H9 (cell line): ENCODE data around the gene KRTAP12-4. TPM values are rescaled to one million over a fixed set of nuclear protein-coding genes. Genes with fewer than 3 reads are reported as not detected.
A peak's percentile ranks its signal among the peaks of the same experiment; 100 is the strongest.

Experiments used
- DNase-seq: peaks from one replicate; pipeline ENCODE4 v3.0.0-alpha.2; 2017
- H2AFZ ChIP-seq: one replicate; pipeline ENCODE4 v1.6.1; 2013; ENCODE audit warnings: mild to moderate bottlenecking, low read length, control low read depth, moderate library complexity
- H2AK5ac ChIP-seq: 2 replicates; pipeline ENCODE4 v1.6.1; 2013; ENCODE audit warnings: low read length, control low read depth, mixed read lengths; ENCODE audit not compliant: insufficient read length
- H2BK120ac ChIP-seq: one replicate; pipeline ENCODE4 v1.6.1; 2013; ENCODE audit warnings: low read depth, mild to moderate bottlenecking, low read length, control low read depth, inconsistent platforms; ENCODE audit not compliant: poor library complexity, severe bottlenecking
- H2BK12ac ChIP-seq: 2 replicates; pipeline ENCODE4 v1.6.1; 2013; ENCODE audit warnings: low read length, control low read depth, mixed read lengths, low read depth; ENCODE audit not compliant: insufficient read length
- H2BK15ac ChIP-seq: 2 replicates; pipeline ENCODE4 v1.6.1; 2013; ENCODE audit warnings: low read depth, low read length, control low read depth
- H2BK20ac ChIP-seq: one replicate; pipeline ENCODE4 v1.6.1; 2013; ENCODE audit warnings: low read depth, mild to moderate bottlenecking, low read length, control low read depth, inconsistent platforms; ENCODE audit not compliant: poor library complexity, severe bottlenecking
- H2BK5ac ChIP-seq: 2 replicates; pipeline ENCODE4 v1.6.1; 2013; ENCODE audit warnings: low read length, control low read depth, mixed read lengths; ENCODE audit not compliant: insufficient read length
- H3K14ac ChIP-seq: 2 replicates; pipeline ENCODE4 v1.6.1; 2013; ENCODE audit warnings: low read length, control low read depth; ENCODE audit not compliant: insufficient read depth
- H3K18ac ChIP-seq: 2 replicates; pipeline ENCODE4 v1.6.1; 2013; ENCODE audit warnings: low read depth, mild to moderate bottlenecking, mixed read lengths, low read length, control low read depth; ENCODE audit not compliant: insufficient read length
- H3K23ac ChIP-seq: 2 replicates; pipeline ENCODE4 v1.6.1; 2013; ENCODE audit warnings: low read length, control low read depth, mixed read lengths, low read depth; ENCODE audit not compliant: insufficient read length
- H3K23me2 ChIP-seq: 2 replicates; pipeline ENCODE4 v1.6.1; 2013; ENCODE audit warnings: low read depth, mild to moderate bottlenecking, mixed read lengths, low read length, control low read depth; ENCODE audit not compliant: insufficient read length, poor library complexity, severe bottlenecking
- H3K27ac ChIP-seq: 2 replicates; pipeline ENCODE4 v1.5.1; 2013; ENCODE audit warnings: low read length, control low read depth, mixed read lengths, low read depth; ENCODE audit not compliant: insufficient read length
- H3K27me3 ChIP-seq: 2 replicates; pipeline ENCODE4 v1.6.1; 2013; ENCODE audit warnings: low read length, control low read depth, inconsistent platforms; ENCODE audit not compliant: insufficient read depth
- H3K4ac ChIP-seq: 2 replicates; pipeline ENCODE4 v1.6.1; 2013; ENCODE audit warnings: low read depth, mild to moderate bottlenecking, control low read depth, inconsistent platforms, low read length, moderate library complexity
- H3K4me1 ChIP-seq: 2 replicates; pipeline ENCODE4 v1.6.1; 2013; ENCODE audit warnings: low read length, control low read depth, inconsistent platforms; ENCODE audit not compliant: insufficient read depth
- H3K4me2 ChIP-seq: 2 replicates; pipeline ENCODE4 v1.6.1; 2013; ENCODE audit warnings: low read length, control low read depth, mixed read lengths; ENCODE audit not compliant: insufficient read length, insufficient read depth
- H3K56ac ChIP-seq: 2 replicates; pipeline ENCODE4 v1.6.1; 2013; ENCODE audit warnings: low read depth, mild to moderate bottlenecking, mixed read lengths, low read length, control low read depth; ENCODE audit not compliant: insufficient read length
- H3K79me1 ChIP-seq: 2 replicates; pipeline ENCODE4 v1.6.1; 2013; ENCODE audit warnings: low read depth, mild to moderate bottlenecking, moderate library complexity, low read length, control low read depth, inconsistent platforms; ENCODE audit not compliant: insufficient read depth, poor library complexity, severe bottlenecking
- H3K79me2 ChIP-seq: 2 replicates; pipeline ENCODE4 v1.6.1; 2013; ENCODE audit warnings: low read length, control low read depth, inconsistent platforms; ENCODE audit not compliant: insufficient read depth
- H3K9ac ChIP-seq: 2 replicates; pipeline ENCODE4 v1.6.1; 2013; ENCODE audit warnings: low read length, control low read depth, mixed read lengths; ENCODE audit not compliant: insufficient read length; ENCODE audit errors: extremely low read depth
- H3K9me3 ChIP-seq: one replicate; pipeline ENCODE4 v1.6.1; 2013; ENCODE audit warnings: low read depth, low read length, inconsistent platforms; ENCODE audit not compliant: control insufficient read depth
- H3T11ph ChIP-seq: one replicate; pipeline ENCODE4 v1.6.1; 2013; ENCODE audit warnings: mild to moderate bottlenecking, low read length, control low read depth, inconsistent platforms
- H4K20me1 ChIP-seq: one replicate; pipeline ENCODE4 v1.6.1; 2013; ENCODE audit not compliant: control insufficient read depth, insufficient read length, insufficient read depth
- H4K5ac ChIP-seq: 2 replicates; pipeline ENCODE4 v1.6.1; 2013; ENCODE audit warnings: low read depth, mild to moderate bottlenecking, mixed read lengths, low read length, control low read depth; ENCODE audit not compliant: insufficient read length
- H4K8ac ChIP-seq: replicated peaks from 2 replicates; pipeline ENCODE4 v1.6.1; 2013; ENCODE audit warnings: low read length, control low read depth, mixed read lengths, low read depth; ENCODE audit not compliant: insufficient read length
- H4K91ac ChIP-seq: 2 replicates; pipeline ENCODE4 v1.6.1; 2013; ENCODE audit warnings: low read depth, mild to moderate bottlenecking, moderate library complexity, mixed read lengths, low read length, control low read depth; ENCODE audit not compliant: insufficient read length
- H3K27ac Mint-ChIP-seq, 3 experiments: 2 replicates in 2 of 3; 3 replicates in 1 of 3; pipeline ENCODE4 v1.8.0; 2020 to 2021; ENCODE audit warnings: mixed read lengths in 3 of 3, mild to moderate bottlenecking in 1 of 3, moderate library complexity in 1 of 3
- H3K27me3 Mint-ChIP-seq: 2 replicates; pipeline ENCODE4 v1.8.0; 2021; ENCODE audit warnings: low read depth, mild to moderate bottlenecking, moderate library complexity, mixed read lengths
- H3K36me3 Mint-ChIP-seq, 3 experiments: 2 replicates in 2 of 3; 3 replicates in 1 of 3; pipeline ENCODE4 v1.8.0; 2020 to 2021; ENCODE audit warnings: low read depth in 3 of 3, mixed read lengths in 3 of 3; ENCODE audit not compliant: insufficient read depth in 1 of 3
- H3K4me1 Mint-ChIP-seq, 2 experiments: 2 replicates each; pipeline ENCODE4 v1.8.0; 2020; ENCODE audit warnings: mixed read lengths in 2 of 2
- H3K4me3 Mint-ChIP-seq, 2 experiments: 2 replicates in 1 of 2; 3 replicates in 1 of 2; pipeline ENCODE4 v1.8.0; 2020 to 2021; ENCODE audit warnings: mild to moderate bottlenecking in 2 of 2, mixed read lengths in 2 of 2, moderate library complexity in 1 of 2
- H3K9me3 Mint-ChIP-seq, 2 experiments: 2 replicates in 1 of 2; 3 replicates in 1 of 2; pipeline ENCODE4 v1.8.0; 2020; ENCODE audit warnings: mild to moderate bottlenecking in 2 of 2, mixed read lengths in 2 of 2, moderate library complexity in 1 of 2
- WGBS: extraction: QIAGEN DNeasy Blood & Tissue Kit; methylation state at CpG from one replicate; pipeline ENCODE4 v1.1.7; 2013; ENCODE audit warnings: missing lambda C conversion rate, low lambda C conversion rate, mixed read lengths; ENCODE audit not compliant: insufficient read length; ENCODE audit errors: extremely low coverage; 5-methylcytosine and 5-hydroxymethylcytosine counted together
- total RNA-seq: library from RNA; stranded (reverse); gene quantifications from 2 replicates; pipeline ENCODE4 v1.2.1, GENCODE V29; 2021
- TF ChIP-seq, protein P1 (sequence below): fragments of 200-600 bp; sonication (generic); conservative IDR thresholded peaks from 3 replicates; pipeline ENCODE4 v1.8.0; 2021; ENCODE audit warnings: antibody characterized with exemption, mild to moderate bottlenecking

The KRTAP12-4 gene
- total RNA-seq, 1 experiment from 2014 or later = not detected

DNA sequence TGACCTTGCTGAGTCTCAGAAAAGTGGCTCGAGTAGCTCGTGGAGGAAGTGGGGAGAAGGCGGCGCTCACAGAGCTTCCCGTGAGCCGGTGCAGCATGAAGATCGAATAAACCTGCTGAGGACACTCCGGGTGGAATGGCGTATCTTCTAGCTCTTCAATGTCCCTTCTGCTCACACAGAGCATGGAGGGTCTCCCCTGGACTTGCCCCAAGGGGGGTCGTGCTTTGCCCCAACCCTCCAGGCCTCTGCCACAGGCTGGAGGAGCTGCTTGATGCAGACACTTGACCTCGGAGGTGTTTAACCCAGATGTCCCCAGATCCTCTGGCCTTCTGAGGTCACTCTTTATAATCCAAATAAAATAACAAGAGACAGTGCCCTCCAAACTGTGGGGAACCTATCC, 40.3 kb upstream of the KRTAP12-4 start:
- H3K27ac ChIP-seq = no peak overlapping the region
- H3K23me2 ChIP-seq = no peaks in the 10 kb centered on the region
- TF ChIP-seq, protein P1, sequence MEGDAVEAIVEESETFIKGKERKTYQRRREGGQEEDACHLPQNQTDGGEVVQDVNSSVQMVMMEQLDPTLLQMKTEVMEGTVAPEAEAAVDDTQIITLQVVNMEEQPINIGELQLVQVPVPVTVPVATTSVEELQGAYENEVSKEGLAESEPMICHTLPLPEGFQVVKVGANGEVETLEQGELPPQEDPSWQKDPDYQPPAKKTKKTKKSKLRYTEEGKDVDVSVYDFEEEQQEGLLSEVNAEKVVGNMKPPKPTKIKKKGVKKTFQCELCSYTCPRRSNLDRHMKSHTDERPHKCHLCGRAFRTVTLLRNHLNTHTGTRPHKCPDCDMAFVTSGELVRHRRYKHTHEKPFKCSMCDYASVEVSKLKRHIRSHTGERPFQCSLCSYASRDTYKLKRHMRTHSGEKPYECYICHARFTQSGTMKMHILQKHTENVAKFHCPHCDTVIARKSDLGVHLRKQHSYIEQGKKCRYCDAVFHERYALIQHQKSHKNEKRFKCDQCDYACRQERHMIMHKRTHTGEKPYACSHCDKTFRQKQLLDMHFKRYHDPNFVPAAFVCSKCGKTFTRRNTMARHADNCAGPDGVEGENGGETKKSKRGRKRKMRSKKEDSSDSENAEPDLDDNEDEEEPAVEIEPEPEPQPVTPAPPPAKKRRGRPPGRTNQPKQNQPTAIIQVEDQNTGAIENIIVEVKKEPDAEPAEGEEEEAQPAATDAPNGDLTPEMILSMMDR = no peak
- H3K4me2 ChIP-seq = no peak overlapping the region
- no peaks in the 10 kb centered on the region for H3K79me1 ChIP-seq
- no peak overlapping the region for H2BK20ac ChIP-seq
- no peaks in the 10 kb centered on the region for H3K79me2 ChIP-seq
- no peak overlapping the region for H2BK15ac ChIP-seq
- H4K8ac ChIP-seq = no peak overlapping the region
- H3K4me1 ChIP-seq = peaks cover 4% of the 10 kb centered on the region; the same call in 1 of the 2 replicates
- no peak overlapping the region for H3K23ac ChIP-seq
- no peaks in the 10 kb centered on the region for H4K20me1 ChIP-seq
- no peak overlapping the region for H3K9ac ChIP-seq
- H3K4me3 Mint-ChIP-seq = no peak overlapping the region
- H3K56ac ChIP-seq = no peak overlapping the region
- H3K27ac Mint-ChIP-seq = no peak overlapping the region
- H3K36me3 Mint-ChIP-seq = peaks cover 7 to 19% (median 7%) of the 10 kb centered on the region in 3 experiments; a peak in 6 of 7 replicates
- H3K4me1 Mint-ChIP-seq = peaks cover 48 to 49% of the 10 kb centered on the region in 2 experiments
- H3K27me3 ChIP-seq = no peaks in the 10 kb centered on the region; the same call in 1 of the 2 replicates
- H4K91ac ChIP-seq = no peak overlapping the region
- no peak overlapping the region for H3T11ph ChIP-seq
- no peak overlapping the region for H3K14ac ChIP-seq
- no peak overlapping the region for H2BK5ac ChIP-seq
- H2BK120ac ChIP-seq = no peak overlapping the region
- H3K9me3 ChIP-seq = no peaks in the 10 kb centered on the region
- no peak overlapping the region for H2BK12ac ChIP-seq
- peaks cover 5% of the 10 kb centered on the region; the same call in 1 of the 2 replicates for H3K27me3 Mint-ChIP-seq
- no peak overlapping the region for H3K18ac ChIP-seq
- no peak overlapping the region for H2AK5ac ChIP-seq
- WGBS = no CpG with 5 or more reads among the region's 11 CpGs
- no peak overlapping the region for H4K5ac ChIP-seq
- no peak overlapping the region for H2AFZ ChIP-seq
- peak; percentile 23 for DNase-seq
- H3K9me3 Mint-ChIP-seq = peaks cover 17 to 18% of the 10 kb centered on the region in 2 experiments
- no peak overlapping the region for H3K4ac ChIP-seq
